WTC11 (cell line): ENCODE results near the gene ACTC1. TPM values are rescaled to one million over a fixed set of nuclear protein-coding genes. Genes with fewer than 3 reads are reported as not detected.

Experiments
- ATAC-seq: fragments of 200-7000 bp; cut with Tn5 transposase; 2 replicates; pipeline ENCODE4 v1.10.0; 2021; ENCODE audit warnings: mild to moderate bottlenecking, moderate library complexity
- CTCF ChIA-PET: fragments of 300-600 bp; sonication (Branson Sonifier 250); formaldehyde crosslinking; loops from one replicate; lab custom pipeline; 2021; ENCODE audit warnings: antibody characterized with exemption; lab: Charles Lee
- POLR2A ChIA-PET: fragments of 350-600 bp; sonication (Branson Sonifier 250); formaldehyde crosslinking; loops from one replicate; lab custom pipeline; 2021; ENCODE audit warnings: antibody characterized with exemption; lab: Charles Lee
- DNase-seq: peaks from one replicate; pipeline ENCODE4 v3.0.0; 2021; ENCODE audit warnings: low spot score
- H3K27ac Mint-ChIP-seq: 2 replicates; pipeline ENCODE4 v1.8.0; 2021; ENCODE audit warnings: mixed read lengths
- H3K27me3 Mint-ChIP-seq: 2 replicates; pipeline ENCODE4 v1.8.0; 2021; ENCODE audit warnings: low read depth, mild to moderate bottlenecking, moderate library complexity, mixed read lengths
- H3K36me3 Mint-ChIP-seq: 2 replicates; pipeline ENCODE4 v1.8.0; 2021; ENCODE audit warnings: mixed read lengths
- H3K4me1 Mint-ChIP-seq: 2 replicates; pipeline ENCODE4 v1.8.0; 2022; ENCODE audit warnings: mixed read lengths
- H3K4me3 Mint-ChIP-seq: 2 replicates; pipeline ENCODE4 v1.8.0; 2021; ENCODE audit warnings: mild to moderate bottlenecking, moderate library complexity, mixed read lengths
- H3K9me3 Mint-ChIP-seq: 2 replicates; pipeline ENCODE4 v1.8.0; 2021; ENCODE audit warnings: mixed read lengths
- ATF1 ChIP-seq: sonication (generic); formaldehyde crosslinking; IDR thresholded peaks from 2 replicates; pipeline ENCODE4 v1.8.1; 2023; ENCODE audit warnings: mild to moderate bottlenecking, moderate library complexity, missing genetic modification reagents
- CREB1 ChIP-seq: sonication (generic); formaldehyde crosslinking; IDR thresholded peaks from 2 replicates; pipeline ENCODE4 v1.8.0; 2023; ENCODE audit warnings: mild to moderate bottlenecking, missing genetic modification reagents
- ESRRA ChIP-seq: sonication (generic); formaldehyde crosslinking; IDR thresholded peaks from 2 replicates; pipeline ENCODE4 v1.8.1; 2022; ENCODE audit warnings: mild to moderate bottlenecking, missing genetic modification reagents, borderline replicate concordance
- JAZF1 ChIP-seq: fragments of 250-450 bp; sonication (Bioruptor Pico); IDR thresholded peaks from 2 replicates; pipeline ENCODE4 v1.9.0; 2021; ENCODE audit warnings: moderate library complexity, mild to moderate bottlenecking, inconsistent platforms
- JUN ChIP-seq: sonication (generic); formaldehyde crosslinking; IDR thresholded peaks from 2 replicates; pipeline ENCODE4 v1.8.0; 2023; ENCODE audit warnings: mild to moderate bottlenecking, missing genetic modification reagents
- NFATC4 ChIP-seq: fragments of 250-450 bp; sonication (Bioruptor Pico); IDR thresholded peaks from 2 replicates; pipeline ENCODE4 v1.9.0; 2021; ENCODE audit warnings: mild to moderate bottlenecking
- RELA ChIP-seq: sonication (generic); formaldehyde crosslinking; IDR thresholded peaks from 2 replicates; pipeline ENCODE4 v1.8.1; 2022; ENCODE audit warnings: missing genetic modification reagents, mild to moderate bottlenecking, borderline replicate concordance
- SMAD3 ChIP-seq: sonication (generic); formaldehyde crosslinking; IDR thresholded peaks from 2 replicates; pipeline ENCODE4 v1.8.0; 2022; ENCODE audit warnings: missing genetic modification reagents, mild to moderate bottlenecking, borderline replicate concordance
- total RNA-seq: library from RNA; stranded (reverse); gene quantifications from 3 replicates; pipeline ENCODE4 v1.2.3, GENCODE V29; 2021
- TF ChIP-seq, protein P1 (sequence below): sonication (generic); formaldehyde crosslinking; IDR thresholded peaks from 2 replicates; pipeline ENCODE4 v1.8.1; 2023; ENCODE audit warnings: mild to moderate bottlenecking, missing genetic modification reagents, moderate library complexity
- TF ChIP-seq, protein P2 (sequence below): sonication (generic); formaldehyde crosslinking; IDR thresholded peaks from 2 replicates; pipeline ENCODE4 v1.8.0; 2023; ENCODE audit warnings: mild to moderate bottlenecking, missing genetic modification reagents
- TF ChIP-seq, protein P3 (sequence below): fragments of 250-450 bp; sonication (Bioruptor Pico); IDR thresholded peaks from 2 replicates; pipeline ENCODE4 v1.9.0; 2021; ENCODE audit warnings: mild to moderate bottlenecking
- TF ChIP-seq, protein P4 (sequence below): sonication (generic); formaldehyde crosslinking; IDR thresholded peaks from 2 replicates; pipeline ENCODE4 v1.8.0; 2023; ENCODE audit warnings: missing genetic modification reagents
- TF ChIP-seq, protein P5 (sequence below): fragments of 250-450 bp; sonication (Bioruptor Pico); conservative IDR thresholded peaks from 2 replicates; pipeline ENCODE4 v1.9.0; 2021; ENCODE audit warnings: mild to moderate bottlenecking
- TF ChIP-seq, protein P6 (sequence below): fragments of 250-450 bp; sonication (Bioruptor Pico); IDR thresholded peaks from 2 replicates; pipeline ENCODE4 v1.9.0; 2021; ENCODE audit warnings: moderate library complexity, mild to moderate bottlenecking, inconsistent platforms, borderline replicate concordance
- TF ChIP-seq, protein P7 (sequence below): sonication (generic); formaldehyde crosslinking; IDR thresholded peaks from 2 replicates; pipeline ENCODE4 v1.8.1; 2023; ENCODE audit warnings: mild to moderate bottlenecking, missing genetic modification reagents
- TF ChIP-seq, protein P8 (sequence below): sonication (generic); formaldehyde crosslinking; IDR thresholded peaks from 2 replicates; pipeline ENCODE4 v1.8.1; 2023; ENCODE audit warnings: mild to moderate bottlenecking, moderate library complexity, missing genetic modification reagents
- TF ChIP-seq, protein P9 (sequence below): sonication (generic); formaldehyde crosslinking; IDR thresholded peaks from 2 replicates; pipeline ENCODE4 v1.8.0; 2022; ENCODE audit warnings: mild to moderate bottlenecking, missing genetic modification reagents

The ACTC1 gene
- total RNA-seq, 1 experiment from 2014 or later, result 12.6 TPM

DNA sequence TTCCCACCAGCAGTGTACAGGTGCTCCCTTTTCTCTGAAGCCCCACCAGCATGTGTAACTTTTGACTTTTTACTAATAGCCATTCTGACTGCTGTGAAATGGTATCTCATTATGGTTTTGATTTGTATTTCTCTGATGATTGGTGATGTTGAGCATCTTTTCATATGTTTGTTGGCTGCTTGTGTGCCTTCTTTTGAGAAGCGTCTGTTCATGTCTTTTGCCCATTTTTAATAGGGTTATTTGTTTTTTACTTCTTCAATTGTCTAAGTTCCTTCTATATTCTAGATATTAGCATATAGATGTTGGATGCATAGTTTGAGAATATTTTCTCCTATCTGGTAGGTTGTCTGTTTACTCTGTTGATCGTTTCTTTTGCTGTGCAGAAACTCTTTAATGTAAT lies 14.6 kb downstream of the ACTC1 start (continued):
- TF ChIP-seq, protein P1, sequence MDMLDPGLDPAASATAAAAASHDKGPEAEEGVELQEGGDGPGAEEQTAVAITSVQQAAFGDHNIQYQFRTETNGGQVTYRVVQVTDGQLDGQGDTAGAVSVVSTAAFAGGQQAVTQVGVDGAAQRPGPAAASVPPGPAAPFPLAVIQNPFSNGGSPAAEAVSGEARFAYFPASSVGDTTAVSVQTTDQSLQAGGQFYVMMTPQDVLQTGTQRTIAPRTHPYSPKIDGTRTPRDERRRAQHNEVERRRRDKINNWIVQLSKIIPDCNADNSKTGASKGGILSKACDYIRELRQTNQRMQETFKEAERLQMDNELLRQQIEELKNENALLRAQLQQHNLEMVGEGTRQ (CRISPR knock-in tag), result no peak
- TF ChIP-seq ATF1 (CRISPR knock-in tag) (no peak), CREB1 (CRISPR knock-in tag) (no peak)
- TF ChIP-seq, protein P2, sequence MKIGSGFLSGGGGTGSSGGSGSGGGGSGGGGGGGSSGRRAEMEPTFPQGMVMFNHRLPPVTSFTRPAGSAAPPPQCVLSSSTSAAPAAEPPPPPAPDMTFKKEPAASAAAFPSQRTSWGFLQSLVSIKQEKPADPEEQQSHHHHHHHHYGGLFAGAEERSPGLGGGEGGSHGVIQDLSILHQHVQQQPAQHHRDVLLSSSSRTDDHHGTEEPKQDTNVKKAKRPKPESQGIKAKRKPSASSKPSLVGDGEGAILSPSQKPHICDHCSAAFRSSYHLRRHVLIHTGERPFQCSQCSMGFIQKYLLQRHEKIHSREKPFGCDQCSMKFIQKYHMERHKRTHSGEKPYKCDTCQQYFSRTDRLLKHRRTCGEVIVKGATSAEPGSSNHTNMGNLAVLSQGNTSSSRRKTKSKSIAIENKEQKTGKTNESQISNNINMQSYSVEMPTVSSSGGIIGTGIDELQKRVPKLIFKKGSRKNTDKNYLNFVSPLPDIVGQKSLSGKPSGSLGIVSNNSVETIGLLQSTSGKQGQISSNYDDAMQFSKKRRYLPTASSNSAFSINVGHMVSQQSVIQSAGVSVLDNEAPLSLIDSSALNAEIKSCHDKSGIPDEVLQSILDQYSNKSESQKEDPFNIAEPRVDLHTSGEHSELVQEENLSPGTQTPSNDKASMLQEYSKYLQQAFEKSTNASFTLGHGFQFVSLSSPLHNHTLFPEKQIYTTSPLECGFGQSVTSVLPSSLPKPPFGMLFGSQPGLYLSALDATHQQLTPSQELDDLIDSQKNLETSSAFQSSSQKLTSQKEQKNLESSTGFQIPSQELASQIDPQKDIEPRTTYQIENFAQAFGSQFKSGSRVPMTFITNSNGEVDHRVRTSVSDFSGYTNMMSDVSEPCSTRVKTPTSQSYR (CRISPR knock-in tag), result no peak
- TF ChIP-seq, protein P3, sequence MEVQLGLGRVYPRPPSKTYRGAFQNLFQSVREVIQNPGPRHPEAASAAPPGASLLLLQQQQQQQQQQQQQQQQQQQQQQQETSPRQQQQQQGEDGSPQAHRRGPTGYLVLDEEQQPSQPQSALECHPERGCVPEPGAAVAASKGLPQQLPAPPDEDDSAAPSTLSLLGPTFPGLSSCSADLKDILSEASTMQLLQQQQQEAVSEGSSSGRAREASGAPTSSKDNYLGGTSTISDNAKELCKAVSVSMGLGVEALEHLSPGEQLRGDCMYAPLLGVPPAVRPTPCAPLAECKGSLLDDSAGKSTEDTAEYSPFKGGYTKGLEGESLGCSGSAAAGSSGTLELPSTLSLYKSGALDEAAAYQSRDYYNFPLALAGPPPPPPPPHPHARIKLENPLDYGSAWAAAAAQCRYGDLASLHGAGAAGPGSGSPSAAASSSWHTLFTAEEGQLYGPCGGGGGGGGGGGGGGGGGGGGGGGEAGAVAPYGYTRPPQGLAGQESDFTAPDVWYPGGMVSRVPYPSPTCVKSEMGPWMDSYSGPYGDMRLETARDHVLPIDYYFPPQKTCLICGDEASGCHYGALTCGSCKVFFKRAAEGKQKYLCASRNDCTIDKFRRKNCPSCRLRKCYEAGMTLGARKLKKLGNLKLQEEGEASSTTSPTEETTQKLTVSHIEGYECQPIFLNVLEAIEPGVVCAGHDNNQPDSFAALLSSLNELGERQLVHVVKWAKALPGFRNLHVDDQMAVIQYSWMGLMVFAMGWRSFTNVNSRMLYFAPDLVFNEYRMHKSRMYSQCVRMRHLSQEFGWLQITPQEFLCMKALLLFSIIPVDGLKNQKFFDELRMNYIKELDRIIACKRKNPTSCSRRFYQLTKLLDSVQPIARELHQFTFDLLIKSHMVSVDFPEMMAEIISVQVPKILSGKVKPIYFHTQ (CRISPR knock-in tag), result no peak
- TF ChIP-seq, protein P4, sequence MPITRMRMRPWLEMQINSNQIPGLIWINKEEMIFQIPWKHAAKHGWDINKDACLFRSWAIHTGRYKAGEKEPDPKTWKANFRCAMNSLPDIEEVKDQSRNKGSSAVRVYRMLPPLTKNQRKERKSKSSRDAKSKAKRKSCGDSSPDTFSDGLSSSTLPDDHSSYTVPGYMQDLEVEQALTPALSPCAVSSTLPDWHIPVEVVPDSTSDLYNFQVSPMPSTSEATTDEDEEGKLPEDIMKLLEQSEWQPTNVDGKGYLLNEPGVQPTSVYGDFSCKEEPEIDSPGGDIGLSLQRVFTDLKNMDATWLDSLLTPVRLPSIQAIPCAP (CRISPR knock-in tag), result no peak
- TF ChIP-seq, protein P5, sequence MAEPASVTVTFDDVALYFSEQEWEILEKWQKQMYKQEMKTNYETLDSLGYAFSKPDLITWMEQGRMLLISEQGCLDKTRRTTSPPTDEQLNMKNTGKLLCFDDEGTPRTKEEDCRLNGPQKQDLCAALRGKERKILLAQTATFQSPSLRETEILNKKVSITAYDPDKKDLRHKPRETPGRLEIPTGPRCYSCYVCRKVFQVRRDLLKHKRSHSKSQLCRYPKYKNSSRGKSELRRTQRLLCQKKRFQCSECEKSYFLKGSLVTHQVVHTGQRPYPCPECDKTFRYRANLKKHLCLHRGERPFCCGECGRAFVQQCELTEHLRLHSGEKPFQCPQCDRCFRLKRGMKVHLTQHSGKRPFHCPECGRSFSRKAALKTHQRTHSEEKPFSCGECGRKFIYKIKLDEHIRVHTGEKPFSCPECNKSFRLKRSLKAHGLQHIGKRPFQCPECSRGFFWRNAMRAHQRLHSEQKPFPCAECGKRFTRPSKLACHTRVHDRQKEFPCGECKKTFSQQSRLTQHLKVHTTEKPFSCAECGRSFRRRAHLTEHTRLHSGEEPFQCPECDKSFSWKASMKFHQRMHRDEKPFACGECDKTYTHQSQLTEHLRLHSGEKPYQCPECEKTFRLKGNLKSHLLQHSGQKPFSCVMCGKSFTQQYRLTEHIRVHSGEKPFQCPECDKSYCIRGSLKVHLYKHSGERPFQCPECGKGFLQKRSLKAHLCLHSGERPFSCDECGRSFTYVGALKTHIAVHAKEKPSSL (CRISPR knock-in tag), result no peak
- TF ChIP-seq, protein P6, sequence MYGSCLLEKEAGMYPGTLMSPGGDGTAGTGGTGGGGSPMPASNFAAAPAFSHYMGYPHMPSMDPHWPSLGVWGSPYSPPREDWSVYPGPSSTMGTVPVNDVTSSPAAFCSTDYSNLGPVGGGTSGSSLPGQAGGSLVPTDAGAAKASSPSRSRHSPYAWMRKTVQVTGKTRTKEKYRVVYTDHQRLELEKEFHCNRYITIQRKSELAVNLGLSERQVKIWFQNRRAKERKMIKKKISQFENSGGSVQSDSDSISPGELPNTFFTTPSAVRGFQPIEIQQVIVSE (CRISPR knock-in tag), result no peak
- TF ChIP-seq, all 79 proteins: peak for 0

DNA sequence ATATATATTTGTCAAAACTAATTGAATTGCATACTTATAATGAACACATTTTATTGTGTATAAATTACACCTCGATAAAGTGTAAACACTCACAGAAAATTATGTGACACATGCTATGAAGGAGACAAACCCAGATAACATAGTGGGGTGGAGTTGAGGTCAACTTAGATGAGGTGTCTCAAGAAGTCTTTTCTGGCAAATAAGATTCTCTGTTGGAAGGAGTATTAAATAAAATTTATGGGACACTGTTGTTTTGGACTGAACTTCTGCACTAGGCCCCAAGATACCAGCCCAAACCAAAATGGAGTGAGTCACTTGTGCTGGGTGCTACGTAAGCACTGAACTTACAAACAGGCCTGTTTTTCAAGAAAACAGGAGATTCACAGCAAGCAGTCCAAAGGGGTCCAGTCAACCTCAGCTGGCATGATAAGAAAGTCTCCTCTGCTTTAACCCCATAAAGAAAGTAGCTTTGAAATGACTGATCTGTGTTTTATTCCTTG lies 18.7 kb downstream of the ACTC1 start:
- no peak for ATAC-seq
- H3K36me3 Mint-ChIP-seq, result no peaks in the 10 kb centered on the region
- peaks cover 10% of the 10 kb centered on the region for H3K4me1 Mint-ChIP-seq
- H3K9me3 Mint-ChIP-seq, result peaks cover 16% of the 10 kb centered on the region
- H3K27me3 Mint-ChIP-seq, result no peaks in the 10 kb centered on the region; the same call in none of the 2 replicates
- POLR2A ChIA-PET, result no interaction called here
- H3K27ac Mint-ChIP-seq, result no peak overlapping the region
- H3K4me3 Mint-ChIP-seq, result no peak overlapping the region
- CTCF ChIA-PET, result no interaction called here
- DNase-seq, result no peak
- TF ChIP-seq, protein P7, sequence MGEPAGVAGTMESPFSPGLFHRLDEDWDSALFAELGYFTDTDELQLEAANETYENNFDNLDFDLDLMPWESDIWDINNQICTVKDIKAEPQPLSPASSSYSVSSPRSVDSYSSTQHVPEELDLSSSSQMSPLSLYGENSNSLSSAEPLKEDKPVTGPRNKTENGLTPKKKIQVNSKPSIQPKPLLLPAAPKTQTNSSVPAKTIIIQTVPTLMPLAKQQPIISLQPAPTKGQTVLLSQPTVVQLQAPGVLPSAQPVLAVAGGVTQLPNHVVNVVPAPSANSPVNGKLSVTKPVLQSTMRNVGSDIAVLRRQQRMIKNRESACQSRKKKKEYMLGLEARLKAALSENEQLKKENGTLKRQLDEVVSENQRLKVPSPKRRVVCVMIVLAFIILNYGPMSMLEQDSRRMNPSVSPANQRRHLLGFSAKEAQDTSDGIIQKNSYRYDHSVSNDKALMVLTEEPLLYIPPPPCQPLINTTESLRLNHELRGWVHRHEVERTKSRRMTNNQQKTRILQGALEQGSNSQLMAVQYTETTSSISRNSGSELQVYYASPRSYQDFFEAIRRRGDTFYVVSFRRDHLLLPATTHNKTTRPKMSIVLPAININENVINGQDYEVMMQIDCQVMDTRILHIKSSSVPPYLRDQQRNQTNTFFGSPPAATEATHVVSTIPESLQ, result no peak
- TF ChIP-seq NFATC4 (CRISPR knock-in tag) (no peak), SMAD3 (CRISPR knock-in tag) (no peak), JAZF1 (CRISPR knock-in tag) (no peak), RELA (CRISPR knock-in tag) (no peak), ESRRA (no peak), JUN (no peak)
- TF ChIP-seq, protein P8, sequence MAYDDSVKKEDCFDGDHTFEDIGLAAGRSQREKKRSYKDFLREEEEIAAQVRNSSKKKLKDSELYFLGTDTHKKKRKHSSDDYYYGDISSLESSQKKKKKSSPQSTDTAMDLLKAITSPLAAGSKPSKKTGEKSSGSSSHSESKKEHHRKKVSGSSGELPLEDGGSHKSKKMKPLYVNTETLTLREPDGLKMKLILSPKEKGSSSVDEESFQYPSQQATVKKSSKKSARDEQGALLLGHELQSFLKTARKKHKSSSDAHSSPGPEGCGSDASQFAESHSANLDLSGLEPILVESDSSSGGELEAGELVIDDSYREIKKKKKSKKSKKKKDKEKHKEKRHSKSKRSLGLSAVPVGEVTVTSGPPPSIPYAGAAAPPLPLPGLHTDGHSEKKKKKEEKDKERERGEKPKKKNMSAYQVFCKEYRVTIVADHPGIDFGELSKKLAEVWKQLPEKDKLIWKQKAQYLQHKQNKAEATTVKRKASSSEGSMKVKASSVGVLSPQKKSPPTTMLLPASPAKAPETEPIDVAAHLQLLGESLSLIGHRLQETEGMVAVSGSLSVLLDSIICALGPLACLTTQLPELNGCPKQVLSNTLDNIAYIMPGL (CRISPR knock-in tag), result no peak
- TF ChIP-seq, protein P9, sequence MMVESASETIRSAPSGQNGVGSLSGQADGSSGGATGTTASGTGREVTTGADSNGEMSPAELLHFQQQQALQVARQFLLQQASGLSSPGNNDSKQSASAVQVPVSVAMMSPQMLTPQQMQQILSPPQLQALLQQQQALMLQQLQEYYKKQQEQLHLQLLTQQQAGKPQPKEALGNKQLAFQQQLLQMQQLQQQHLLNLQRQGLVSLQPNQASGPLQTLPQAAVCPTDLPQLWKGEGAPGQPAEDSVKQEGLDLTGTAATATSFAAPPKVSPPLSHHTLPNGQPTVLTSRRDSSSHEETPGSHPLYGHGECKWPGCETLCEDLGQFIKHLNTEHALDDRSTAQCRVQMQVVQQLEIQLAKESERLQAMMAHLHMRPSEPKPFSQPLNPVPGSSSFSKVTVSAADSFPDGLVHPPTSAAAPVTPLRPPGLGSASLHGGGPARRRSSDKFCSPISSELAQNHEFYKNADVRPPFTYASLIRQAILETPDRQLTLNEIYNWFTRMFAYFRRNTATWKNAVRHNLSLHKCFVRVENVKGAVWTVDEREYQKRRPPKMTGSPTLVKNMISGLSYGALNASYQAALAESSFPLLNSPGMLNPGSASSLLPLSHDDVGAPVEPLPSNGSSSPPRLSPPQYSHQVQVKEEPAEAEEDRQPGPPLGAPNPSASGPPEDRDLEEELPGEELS, result no peak
